A549 (cell line): ENCODE data around the gene RBM15.

ENCODE experiments used
- BHLHE40 ChIP-seq: IDR thresholded peaks from 2 replicates; pipeline ENCODE4 v1.6.1; 2012; ENCODE audit warnings: low read depth, low read length, inconsistent platforms
- CBX2 ChIP-seq: fragments of 200-600 bp; sonication (generic); IDR thresholded peaks from 2 replicates; pipeline ENCODE4 v1.6.1; 2016; ENCODE audit warnings: low read depth, mild to moderate bottlenecking, borderline replicate concordance
- CEBPB ChIP-seq, 2 experiments: fragments of >200 bp in 1 of 2; sonication (Bioruptor Twin) in 1 of 2; formaldehyde crosslinking in 1 of 2; IDR thresholded peaks; 2 replicates each; pipeline ENCODE4 v1.6.1; 2012 to 2016
- EHF ChIP-seq: fragments of 250-450 bp; sonication (Bioruptor Pico); IDR thresholded peaks from 2 replicates; pipeline ENCODE4 v1.5.0; 2020; ENCODE audit warnings: mild to moderate bottlenecking
- HEYL ChIP-seq: fragments of 250-450 bp; sonication (Bioruptor Pico); IDR thresholded peaks from 2 replicates; pipeline ENCODE4 v1.8.0; 2021; ENCODE audit warnings: mild to moderate bottlenecking, moderate library complexity
- MYC ChIP-seq: IDR thresholded peaks from 2 replicates; pipeline ENCODE4 v1.6.1; 2012; ENCODE audit warnings: mild to moderate bottlenecking, inconsistent platforms, low read length, improper control_type of control experiment, borderline replicate concordance
- POLR2A ChIP-seq: IDR thresholded peaks from 2 replicates; pipeline ENCODE4 v1.6.1; 2012; ENCODE audit warnings: mild to moderate bottlenecking, low read length
- POLR2AphosphoS2 ChIP-seq: conservative IDR thresholded peaks from 2 replicates; pipeline ENCODE4 v1.6.1; 2012; ENCODE audit warnings: low read length, improper control_type of control experiment, inconsistent platforms
- RAD21 ChIP-seq, 2 experiments: fragments of >200 bp in 1 of 2; sonication (Bioruptor Twin) in 1 of 2; formaldehyde crosslinking in 1 of 2; IDR thresholded peaks in 1 of 2; conservative IDR thresholded peaks in 1 of 2; 2 replicates in 1 of 2; 3 replicates in 1 of 2; pipeline ENCODE4 v1.6.1; 2012 to 2018; ENCODE audit warnings: inconsistent platforms in 1 of 2
- RFX5 ChIP-seq: fragments of 450-650 bp; IDR thresholded peaks from 2 replicates; pipeline ENCODE4 v1.7.1; 2014; ENCODE audit warnings: antibody characterized with exemption, mild to moderate bottlenecking, moderate library complexity
- TF ChIP-seq, protein P1 (sequence below): fragments of >200 bp; sonication (Bioruptor Twin); formaldehyde crosslinking; IDR thresholded peaks from 3 replicates; pipeline ENCODE4 v1.5.1; 2016
- TF ChIP-seq, protein P2 (sequence below): fragments of 250-450 bp; sonication (Bioruptor Pico); IDR thresholded peaks from 2 replicates; pipeline ENCODE4 v1.5.0; 2021; ENCODE audit warnings: mild to moderate bottlenecking, moderate library complexity, borderline replicate concordance
- TF ChIP-seq, protein P3 (sequence below): fragments of 450-650 bp; IDR thresholded peaks from 2 replicates; pipeline ENCODE4 v1.6.1; 2014; ENCODE audit warnings: antibody characterized with exemption
- TF ChIP-seq, protein P4 (sequence below): IDR thresholded peaks from 2 replicates; pipeline ENCODE4 v1.6.1; 2012; ENCODE audit warnings: low read depth, borderline replicate concordance

DNA sequence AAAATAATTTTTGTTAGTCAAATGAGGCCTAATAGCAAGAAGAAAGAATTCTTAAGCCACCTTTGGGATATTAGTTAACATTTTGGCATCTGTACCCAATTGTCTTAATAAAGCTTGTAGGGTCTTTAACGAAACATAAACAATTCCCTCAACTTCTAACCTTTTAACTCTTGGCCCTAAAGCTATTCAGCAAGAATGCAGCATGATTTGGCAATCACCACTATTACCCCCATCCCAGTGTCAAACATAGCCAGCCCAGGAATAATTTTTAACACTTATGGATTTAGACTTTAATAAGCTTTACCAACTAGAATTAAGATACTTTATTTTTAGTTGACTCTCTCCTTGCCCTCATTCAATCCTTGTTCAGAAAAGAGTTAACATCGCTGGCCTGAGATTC is 54.1 kb downstream of the RBM15 start:
- TF ChIP-seq, protein P1, sequence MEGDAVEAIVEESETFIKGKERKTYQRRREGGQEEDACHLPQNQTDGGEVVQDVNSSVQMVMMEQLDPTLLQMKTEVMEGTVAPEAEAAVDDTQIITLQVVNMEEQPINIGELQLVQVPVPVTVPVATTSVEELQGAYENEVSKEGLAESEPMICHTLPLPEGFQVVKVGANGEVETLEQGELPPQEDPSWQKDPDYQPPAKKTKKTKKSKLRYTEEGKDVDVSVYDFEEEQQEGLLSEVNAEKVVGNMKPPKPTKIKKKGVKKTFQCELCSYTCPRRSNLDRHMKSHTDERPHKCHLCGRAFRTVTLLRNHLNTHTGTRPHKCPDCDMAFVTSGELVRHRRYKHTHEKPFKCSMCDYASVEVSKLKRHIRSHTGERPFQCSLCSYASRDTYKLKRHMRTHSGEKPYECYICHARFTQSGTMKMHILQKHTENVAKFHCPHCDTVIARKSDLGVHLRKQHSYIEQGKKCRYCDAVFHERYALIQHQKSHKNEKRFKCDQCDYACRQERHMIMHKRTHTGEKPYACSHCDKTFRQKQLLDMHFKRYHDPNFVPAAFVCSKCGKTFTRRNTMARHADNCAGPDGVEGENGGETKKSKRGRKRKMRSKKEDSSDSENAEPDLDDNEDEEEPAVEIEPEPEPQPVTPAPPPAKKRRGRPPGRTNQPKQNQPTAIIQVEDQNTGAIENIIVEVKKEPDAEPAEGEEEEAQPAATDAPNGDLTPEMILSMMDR: no peak
- TF ChIP-seq CBX2: no peak
- no peak for TF ChIP-seq BHLHE40
- no peak for TF ChIP-seq MYC
- TF ChIP-seq RFX5: no peak
- TF ChIP-seq, protein P2, sequence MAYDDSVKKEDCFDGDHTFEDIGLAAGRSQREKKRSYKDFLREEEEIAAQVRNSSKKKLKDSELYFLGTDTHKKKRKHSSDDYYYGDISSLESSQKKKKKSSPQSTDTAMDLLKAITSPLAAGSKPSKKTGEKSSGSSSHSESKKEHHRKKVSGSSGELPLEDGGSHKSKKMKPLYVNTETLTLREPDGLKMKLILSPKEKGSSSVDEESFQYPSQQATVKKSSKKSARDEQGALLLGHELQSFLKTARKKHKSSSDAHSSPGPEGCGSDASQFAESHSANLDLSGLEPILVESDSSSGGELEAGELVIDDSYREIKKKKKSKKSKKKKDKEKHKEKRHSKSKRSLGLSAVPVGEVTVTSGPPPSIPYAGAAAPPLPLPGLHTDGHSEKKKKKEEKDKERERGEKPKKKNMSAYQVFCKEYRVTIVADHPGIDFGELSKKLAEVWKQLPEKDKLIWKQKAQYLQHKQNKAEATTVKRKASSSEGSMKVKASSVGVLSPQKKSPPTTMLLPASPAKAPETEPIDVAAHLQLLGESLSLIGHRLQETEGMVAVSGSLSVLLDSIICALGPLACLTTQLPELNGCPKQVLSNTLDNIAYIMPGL: no peak
- TF ChIP-seq EHF (CRISPR knock-in tag): no peak
- TF ChIP-seq POLR2A: no peak
- no peak for TF ChIP-seq POLR2AphosphoS2
- TF ChIP-seq HEYL (CRISPR knock-in tag): no peak
- TF ChIP-seq, protein P3, sequence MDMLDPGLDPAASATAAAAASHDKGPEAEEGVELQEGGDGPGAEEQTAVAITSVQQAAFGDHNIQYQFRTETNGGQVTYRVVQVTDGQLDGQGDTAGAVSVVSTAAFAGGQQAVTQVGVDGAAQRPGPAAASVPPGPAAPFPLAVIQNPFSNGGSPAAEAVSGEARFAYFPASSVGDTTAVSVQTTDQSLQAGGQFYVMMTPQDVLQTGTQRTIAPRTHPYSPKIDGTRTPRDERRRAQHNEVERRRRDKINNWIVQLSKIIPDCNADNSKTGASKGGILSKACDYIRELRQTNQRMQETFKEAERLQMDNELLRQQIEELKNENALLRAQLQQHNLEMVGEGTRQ: no peak
- no peak for TF ChIP-seq RAD21 (conservative IDR thresholded peaks at IDR 0.05 in 1 of 2, IDR thresholded peaks at IDR 0.05 in 1 of 2)
- TF ChIP-seq, protein P4, sequence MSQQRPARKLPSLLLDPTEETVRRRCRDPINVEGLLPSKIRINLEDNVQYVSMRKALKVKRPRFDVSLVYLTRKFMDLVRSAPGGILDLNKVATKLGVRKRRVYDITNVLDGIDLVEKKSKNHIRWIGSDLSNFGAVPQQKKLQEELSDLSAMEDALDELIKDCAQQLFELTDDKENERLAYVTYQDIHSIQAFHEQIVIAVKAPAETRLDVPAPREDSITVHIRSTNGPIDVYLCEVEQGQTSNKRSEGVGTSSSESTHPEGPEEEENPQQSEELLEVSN: no peak
- TF ChIP-seq CEBPB (IDR thresholded peaks at IDR 0.05): peak; percentile 68 to 78
